Hematopoietic multipotent progenitor cell (in vitro differentiated cells): Measurements from ENCODE around the gene OLFML1. TPM values are rescaled to one million over a fixed set of nuclear protein-coding genes. Genes with fewer than 3 reads are reported as not detected.
"Not testable (repeated sequence)": the region's sequence is repeated elsewhere in the genome, so short reads cannot be mapped to it uniquely, and the experiment has no call there.

Experiments
- DNase-seq, 3 donors: peaks; one replicate each; pipeline ENCODE4 v3.0.0-alpha.2; 2011 to 2015; ENCODE audit warnings: low read depth in 2 of 3, low spot score in 2 of 3
- total RNA-seq: library from RNA; depleted of rRNA; stranded (reverse); fragments of >200 nt; gene quantifications from one replicate; pipeline ENCODE4 v1.2.3, GENCODE V29; 2012

The OLFML1 gene
- total RNA-seq, 1 donor: not detected

DNA sequence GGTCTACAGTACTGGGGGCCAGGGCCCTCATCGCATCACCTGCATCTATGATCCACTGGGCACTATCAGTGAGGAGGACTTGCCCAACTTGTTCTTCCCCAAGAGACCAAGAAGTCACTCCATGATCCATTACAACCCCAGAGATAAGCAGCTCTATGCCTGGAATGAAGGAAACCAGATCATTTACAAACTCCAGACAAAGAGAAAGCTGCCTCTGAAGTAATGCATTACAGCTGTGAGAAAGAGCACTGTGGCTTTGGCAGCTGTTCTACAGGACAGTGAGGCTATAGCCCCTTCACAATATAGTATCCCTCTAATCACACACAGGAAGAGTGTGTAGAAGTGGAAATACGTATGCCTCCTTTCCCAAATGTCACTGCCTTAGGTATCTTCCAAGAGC lies 24.7 kb downstream of the OLFML1 start:
- DNase-seq: no peak

GRCh38 chr11:7511401-7511800 lies 26.1 kb downstream of the OLFML1 start:
- DNase-seq: peak in 2 of 3 donors; percentile 39 to 47

DNA sequence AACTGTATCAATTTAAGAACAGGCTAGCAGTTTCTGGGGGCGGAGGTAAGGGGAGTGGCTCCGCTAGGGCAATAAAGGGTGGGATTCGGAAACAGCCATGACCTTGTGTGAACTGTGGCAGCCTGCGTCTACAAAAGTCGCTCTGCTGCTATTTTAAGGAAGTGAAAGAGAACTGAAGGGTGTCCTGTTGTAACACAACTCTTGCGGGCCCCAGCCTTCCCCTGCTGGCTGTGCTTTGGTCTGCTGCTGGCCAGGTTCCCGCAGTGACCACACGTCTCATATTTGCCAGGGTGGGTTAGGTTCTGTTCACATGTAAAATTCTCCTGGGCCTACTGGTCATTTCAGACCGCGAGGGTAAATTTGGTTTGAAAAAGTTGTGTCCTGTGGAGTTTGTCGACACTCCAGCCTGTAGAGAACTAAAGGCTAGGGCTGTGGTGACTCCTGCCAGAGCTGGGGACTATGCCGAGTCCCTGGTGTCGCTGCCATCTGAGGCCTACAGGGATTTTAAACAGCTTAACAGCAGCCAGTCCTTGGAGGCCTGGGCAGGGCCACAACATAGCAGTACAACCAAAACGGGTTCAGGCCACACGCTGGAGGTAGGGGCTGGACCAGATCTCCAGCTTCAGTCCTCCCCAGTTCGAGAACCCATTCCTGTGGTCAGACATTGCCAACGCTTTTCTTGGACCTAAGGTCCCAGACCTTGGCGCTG lies 27.4 kb downstream of the OLFML1 start:
- DNase-seq: peak; percentile 24 to 81 (median 76)

GRCh38 chr11:7513234-7514098 lies 28.2 kb downstream of the OLFML1 start, which contains the start of gene PPFIBP2:
TSS of gene PPFIBP2 (plus strand) at chr11:7513999. CDS start at chr11:7549476, 35,477 bp downstream.
- DNase-seq: peak; percentile 62 to 80 (median 74)

DNA sequence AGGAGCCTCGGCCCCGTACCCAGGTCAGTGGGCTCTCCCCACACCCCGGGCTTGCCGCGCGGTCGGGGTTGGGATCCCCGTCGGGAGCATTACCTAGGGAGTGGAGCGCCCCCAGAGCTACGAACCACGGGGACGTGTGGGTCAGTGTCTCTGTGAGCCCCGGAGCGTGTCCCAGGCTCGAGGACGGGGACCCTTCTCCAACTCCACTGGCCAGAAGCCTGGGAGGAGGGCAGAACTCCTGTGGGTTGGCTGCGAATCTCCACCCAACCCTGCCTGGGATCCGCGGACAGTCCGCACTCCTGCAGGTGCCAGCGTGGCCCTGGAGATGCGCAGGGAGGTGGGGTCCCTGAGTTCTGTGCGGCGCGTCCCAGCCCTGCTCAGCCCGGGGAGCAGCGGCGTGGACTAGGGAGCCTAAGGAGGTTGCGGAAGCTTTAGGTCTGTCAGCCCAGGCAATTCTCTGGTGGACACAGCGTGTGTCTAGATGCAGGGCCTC lies 28.8 kb downstream of the OLFML1 start:
- DNase-seq: peak in 2 of 3 donors; percentile 14 to 17

- no peak for DNase-seq
Measured at GRCh38 chr11:7515447-7515886, 30.2 kb downstream of the OLFML1 start.

DNA sequence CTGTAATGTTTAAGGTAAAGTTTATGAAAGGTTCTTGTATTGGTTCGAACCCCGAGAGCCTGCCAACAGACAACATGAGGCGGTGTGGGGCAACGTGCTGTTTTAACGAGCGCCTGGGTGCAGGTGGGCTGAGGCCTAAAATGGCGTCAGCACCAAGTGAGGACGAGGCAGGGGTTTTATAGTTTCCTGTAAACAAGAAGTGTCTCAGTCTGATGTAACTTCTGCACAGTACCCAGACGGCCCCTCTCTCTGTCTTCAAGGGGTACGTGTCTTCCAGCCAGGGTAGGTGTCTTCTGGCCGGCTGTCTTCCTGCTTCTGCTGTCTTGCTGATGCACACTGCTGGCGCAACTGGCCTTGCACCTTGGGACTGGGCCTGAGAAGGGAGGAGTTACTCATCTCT lies 31.2 kb downstream of the OLFML1 start:
- DNase-seq: no peak

DNA sequence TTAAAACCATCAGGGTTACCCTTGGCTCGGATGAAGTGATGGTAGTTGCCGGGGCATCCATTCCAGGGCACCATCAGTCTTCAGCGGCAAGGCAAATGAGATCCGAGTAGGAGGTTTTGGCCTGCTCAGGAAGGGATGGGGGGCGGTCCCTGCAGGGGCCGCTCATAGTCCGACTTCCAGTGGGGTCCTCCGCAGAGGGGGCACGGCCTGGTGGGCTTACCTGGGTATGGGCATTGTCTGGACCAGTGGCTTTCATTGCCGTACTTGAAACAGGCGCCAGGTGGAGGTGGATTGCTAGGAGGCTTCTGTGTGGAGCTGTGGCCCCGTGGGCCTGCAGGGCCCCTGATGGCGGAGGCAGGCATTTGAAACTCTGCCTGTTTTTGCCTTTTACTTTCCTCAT lies 32.4 kb downstream of the OLFML1 start:
- DNase-seq: not testable (repeated sequence)

GRCh38 chr11:7518811-7519562 lies 33.7 kb downstream of the OLFML1 start:
- no peak for DNase-seq

GRCh38 chr11:7520011-7520942 lies 35.0 kb downstream of the OLFML1 start:
- no peak for DNase-seq

GRCh38 chr11:7520981-7521487 lies 35.7 kb downstream of the OLFML1 start:
- no peak for DNase-seq

- DNase-seq: no peak
Measured at GRCh38 chr11:7522121-7522520, 36.8 kb downstream of the OLFML1 start.

DNA sequence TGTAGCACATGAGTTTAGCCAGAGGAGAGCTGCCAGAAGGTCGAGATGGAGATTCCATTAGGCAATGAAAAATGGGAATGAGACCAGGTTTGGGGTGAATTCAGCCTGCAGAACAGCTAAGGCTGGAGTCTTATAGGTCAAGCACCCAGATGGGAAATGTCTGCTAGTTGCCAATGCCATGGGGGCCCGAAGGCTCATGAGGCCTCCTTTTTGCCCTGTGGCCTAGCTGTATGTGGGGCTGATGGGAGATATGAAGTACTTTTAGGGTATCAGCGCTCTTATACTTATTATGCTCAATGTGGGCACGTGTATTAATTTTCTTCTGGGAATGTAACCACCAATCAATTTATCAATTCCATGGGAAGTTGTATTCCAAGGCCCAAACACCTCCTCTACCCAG lies 37.2 kb downstream of the OLFML1 start:
- no peak for DNase-seq

DNA sequence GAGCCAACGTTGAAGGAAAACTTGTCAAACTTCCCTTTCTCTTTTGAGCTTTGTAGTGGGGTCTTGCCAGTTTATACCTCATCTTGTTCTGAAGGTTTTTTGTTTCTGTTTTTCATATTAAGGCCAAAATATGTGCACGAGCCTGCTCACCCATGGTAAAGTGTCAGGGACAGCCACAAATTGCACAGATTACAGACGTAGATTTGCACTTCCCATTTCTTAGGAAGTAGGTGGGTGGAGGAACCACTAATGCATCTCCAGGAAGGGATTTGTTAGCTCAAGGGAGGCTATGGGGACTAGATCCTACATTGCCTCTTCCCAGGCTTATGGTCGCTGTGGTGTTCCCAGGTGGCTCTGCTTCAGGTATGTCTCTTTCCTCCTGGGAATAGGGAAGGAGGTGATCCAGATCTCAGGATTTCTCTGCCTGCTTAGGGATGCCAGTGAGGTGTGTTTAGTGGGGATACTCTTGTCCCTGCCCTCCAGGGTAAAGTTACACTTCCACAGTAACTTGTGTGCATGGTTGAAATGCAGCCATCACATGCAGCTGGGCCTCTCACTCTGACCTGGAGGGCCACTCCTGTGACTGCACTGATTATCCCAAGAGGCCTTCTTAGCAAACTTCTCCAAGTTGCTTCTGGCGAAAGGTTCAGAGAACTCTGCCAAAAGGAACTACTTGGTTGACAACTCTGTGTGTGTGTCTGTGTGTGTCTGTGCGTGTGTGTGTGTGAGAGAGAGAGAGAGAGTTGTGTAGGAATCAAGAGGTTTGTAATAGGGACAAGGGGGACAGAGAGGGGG lies 38.3 kb downstream of the OLFML1 start:
- no peak for DNase-seq

DNA sequence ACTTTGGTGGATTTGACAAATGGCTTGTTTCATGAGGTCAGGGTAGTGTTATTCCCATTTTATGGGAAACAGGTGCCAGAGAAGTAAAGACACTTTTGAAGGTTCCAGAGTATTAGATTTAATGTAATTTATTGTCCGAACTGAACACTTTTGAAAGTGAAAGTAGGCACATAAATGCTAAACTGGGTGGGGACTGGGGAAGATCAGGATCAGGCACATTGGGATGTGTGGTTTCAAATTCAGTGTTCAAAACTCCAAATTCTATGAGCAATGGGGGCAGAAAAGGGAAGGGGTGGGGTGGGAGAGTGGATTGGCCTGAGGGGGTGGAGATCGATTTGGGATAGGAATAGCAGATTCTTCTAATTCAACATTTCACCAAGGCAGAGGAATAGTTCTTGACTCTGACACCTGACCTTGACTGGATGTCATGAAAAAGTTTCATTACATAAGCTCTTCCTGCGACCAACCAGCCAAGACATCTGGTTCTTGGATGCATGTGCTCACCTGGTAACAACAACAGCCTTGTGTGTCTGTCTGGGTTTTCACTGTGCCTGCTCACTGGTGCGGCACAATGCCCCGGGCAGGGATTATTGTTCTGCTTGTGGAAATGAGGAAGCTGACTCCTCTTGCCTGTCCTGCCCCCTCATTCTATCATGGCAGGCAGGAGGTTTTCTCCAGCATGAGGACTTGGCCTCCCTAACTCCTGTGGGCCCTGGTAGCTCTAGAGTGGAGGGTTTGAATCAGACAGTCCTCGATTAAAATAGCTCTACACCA lies 39.3 kb downstream of the OLFML1 start:
- DNase-seq: no peak

GRCh38 chr11:7525424-7525823 lies 40.1 kb downstream of the OLFML1 start:
- no peak for DNase-seq

DNA sequence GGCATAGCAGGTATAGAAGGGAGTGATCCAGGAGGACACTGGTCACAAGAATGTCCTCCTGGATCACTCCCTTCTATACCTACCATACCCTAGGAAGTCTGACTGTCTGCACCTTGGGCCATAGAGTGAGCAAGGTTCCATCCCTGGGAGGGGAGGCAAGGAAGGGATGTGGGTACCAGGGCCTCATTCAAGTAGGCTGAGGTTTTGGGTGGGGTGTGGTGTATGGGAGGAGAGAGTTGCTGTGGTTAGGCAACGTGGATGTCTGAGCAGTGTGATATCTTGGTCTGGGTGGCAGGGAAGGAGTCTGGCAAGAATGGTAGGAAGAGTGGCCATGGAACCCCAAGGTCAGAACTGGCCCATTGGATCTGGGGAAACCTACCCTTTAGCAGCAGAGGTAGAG lies 41.7 kb downstream of the OLFML1 start:
- DNase-seq: no peak

DNA sequence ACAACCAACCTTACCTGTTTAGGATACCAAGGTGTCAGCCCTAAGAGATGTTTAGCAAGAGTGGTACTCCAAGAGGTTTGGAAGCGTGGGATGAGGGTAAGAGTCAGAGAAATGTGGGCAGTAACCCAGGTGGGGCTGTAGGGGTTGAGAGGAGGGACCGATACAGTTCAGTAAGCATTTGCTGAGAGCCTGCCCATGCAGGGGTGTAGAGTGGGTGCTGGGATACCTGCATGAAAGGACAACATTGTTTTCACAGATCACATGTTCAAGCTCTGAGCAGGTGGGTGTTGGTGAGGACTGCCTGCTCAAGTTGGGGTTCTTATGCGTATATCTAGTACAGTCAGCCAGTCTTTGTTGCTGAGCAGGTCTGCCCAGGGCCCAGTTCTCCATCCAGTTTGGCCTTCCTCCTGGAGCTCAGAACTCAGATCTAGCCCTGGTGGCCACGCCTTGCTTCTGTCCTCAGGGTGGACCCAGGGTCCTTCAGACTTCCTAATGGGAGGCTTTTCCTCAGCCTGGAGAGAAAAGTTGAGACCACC lies 43.3 kb downstream of the OLFML1 start:
- no peak for DNase-seq
